ENCODE measurements around the gene UQCRH. TPM values are rescaled to one million over a fixed set of nuclear protein-coding genes. Genes with fewer than 3 reads are reported as not detected.
A peak's percentile ranks its signal among the peaks of the same experiment; 100 is the strongest.

The UQCRH gene
- total RNA-seq, 6 donors from 2014 or later: 59.7 to 193 (median 126) TPM

DNA sequence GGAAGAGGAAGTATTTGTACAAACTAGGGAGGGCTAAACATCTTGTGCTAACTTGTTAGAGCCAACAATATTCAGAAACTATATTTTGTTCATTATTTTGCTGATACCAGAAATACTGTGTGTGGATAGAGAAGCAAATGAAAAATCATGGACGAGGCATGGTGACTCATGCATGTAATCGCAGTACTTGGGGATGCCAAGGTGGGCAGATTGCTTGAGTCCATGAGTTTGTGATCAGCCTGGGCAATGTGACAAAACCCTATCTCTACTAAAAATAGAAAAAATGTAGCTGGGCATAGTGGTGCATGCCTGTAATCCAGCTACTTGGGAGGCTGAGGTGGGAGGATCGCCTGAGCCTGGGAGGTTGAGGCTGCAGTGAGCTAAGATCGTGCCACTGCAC lies 13.5 kb upstream of the UQCRH start:
- H3K27ac ChIP-seq: no peak overlapping the region
- ATAC-seq (ENCODE audit: low FRiP score in 2 of 2): no peak
- peaks cover 15 to 55% (median 27%) of the 10 kb centered on the region in 4 donors for H3K36me3 ChIP-seq
- peaks cover 0 to 7% (median 2%) of the 10 kb centered on the region in 4 donors for H3K4me1 ChIP-seq
- H3K9me3 ChIP-seq: no peaks in the 10 kb centered on the region
- no peaks in the 10 kb centered on the region for H3K27me3 ChIP-seq
- no peak for DNase-seq
- 87 to 90% methylated on average over 4 of the region's 4 CpGs for WGBS, 2 donors
- no peak overlapping the region for H3K4me3 ChIP-seq
- TF ChIP-seq EP300 (IDR thresholded peaks at IDR 0.05) (no peak), POLR2A (IDR thresholded peaks at IDR 0.05) (no peak), CTCF (IDR thresholded peaks at IDR 0.05) (no peak), POLR2AphosphoS5 (IDR thresholded peaks at IDR 0.05) (no peak)

DNA sequence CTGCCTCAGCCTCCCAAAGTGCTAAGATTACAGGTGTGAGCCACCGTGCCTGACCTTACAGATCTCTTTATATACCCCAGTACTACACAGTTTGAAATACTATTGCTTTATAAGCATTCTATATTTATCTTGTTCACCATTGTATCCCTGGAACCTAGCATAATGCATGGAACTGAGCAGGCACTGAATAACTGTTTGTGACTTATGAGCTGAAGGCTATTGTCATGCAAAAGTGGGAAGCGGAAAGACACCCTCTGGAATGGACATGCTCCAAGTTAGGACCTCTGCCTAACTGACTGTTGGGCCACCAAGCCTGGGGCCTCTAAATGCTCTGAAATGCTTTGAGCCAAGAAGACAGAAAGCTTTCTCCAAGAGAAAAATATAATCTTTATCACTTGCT lies 8.2 kb upstream of the UQCRH start:
- no peak for DNase-seq
- WGBS, 2 donors: 95 to 100% methylated on average over 2 of the region's 2 CpGs
- H3K36me3 ChIP-seq: peaks cover 11 to 55% (median 30%) of the 10 kb centered on the region in 4 donors
- no peak overlapping the region for H3K27ac ChIP-seq
- peaks cover 5 to 13% (median 10%) of the 10 kb centered on the region in 4 donors for H3K4me1 ChIP-seq
- no peaks in the 10 kb centered on the region for H3K9me3 ChIP-seq
- TF ChIP-seq POLR2A (IDR thresholded peaks at IDR 0.05) (no peak), EP300 (IDR thresholded peaks at IDR 0.05) (no peak), POLR2AphosphoS5 (IDR thresholded peaks at IDR 0.05) (no peak), CTCF (IDR thresholded peaks at IDR 0.05) (no peak)
- H3K27me3 ChIP-seq: no peaks in the 10 kb centered on the region
- no peak for ATAC-seq (ENCODE audit: low FRiP score in 2 of 2)
- H3K4me3 ChIP-seq: no peak overlapping the region

GRCh38 chr1:46298387-46298786 lies 5.1 kb upstream of the UQCRH start:
- H3K27ac ChIP-seq: peak overlapping the region in 1 of 4 donors; percentile 5
- DNase-seq: no peak

GRCh38 chr1:46300673-46301405 lies 2.7 kb upstream of the UQCRH start:
- Histone ChIP-seq H3K4me1 (peaks cover 32 to 39% (median 35%) of the 10 kb centered on the region in 4 donors), H3K36me3 (peaks cover 7 to 22% (median 14%) of the 10 kb centered on the region in 4 donors), H3K4me3 (peak overlapping the region; percentile 60 to 89 (median 74)), H3K9me3 (no peaks in the 10 kb centered on the region), H3K27ac (peak overlapping the region; percentile 95 to 99 (median 98)), H3K27me3 (no peaks in the 10 kb centered on the region)
- TF ChIP-seq CTCF (IDR thresholded peaks at IDR 0.05) (no peak), EP300 (IDR thresholded peaks at IDR 0.05) (no peak), POLR2A (IDR thresholded peaks at IDR 0.05) (no peak), POLR2AphosphoS5 (IDR thresholded peaks at IDR 0.05) (no peak)
- ATAC-seq (ENCODE audit: low FRiP score in 2 of 2) (no peak), DNase-seq (no peak)
- 33 to 42% methylated on average over 6 of the region's 6 CpGs for WGBS, 2 donors

More at GRCh38 chr1:46298387-46298786, 5.1 kb upstream of the UQCRH start:
- Histone ChIP-seq H3K4me1 (peaks cover 20 to 26% (median 23%) of the 10 kb centered on the region in 4 donors), H3K4me3 (no peak overlapping the region), H3K9me3 (no peaks in the 10 kb centered on the region), H3K36me3 (peaks cover 11 to 44% (median 30%) of the 10 kb centered on the region in 4 donors), H3K27me3 (no peaks in the 10 kb centered on the region)
- no peak for TF ChIP-seq POLR2AphosphoS5 (IDR thresholded peaks at IDR 0.05)
- TF ChIP-seq CTCF (IDR thresholded peaks at IDR 0.05): no peak
- TF ChIP-seq POLR2A (IDR thresholded peaks at IDR 0.05): no peak
- no peak for TF ChIP-seq EP300 (IDR thresholded peaks at IDR 0.05)
- ATAC-seq (ENCODE audit: low FRiP score in 2 of 2): no peak
